LHCN-M2 (cell line): ENCODE data around the gene NR4A3. TPM values are rescaled to one million over a fixed set of nuclear protein-coding genes. Genes with fewer than 3 reads are reported as not detected.
"Not testable (repeated sequence)": the region's sequence is repeated elsewhere in the genome, so short reads cannot be mapped to it uniquely, and the experiment has no call there.

Source experiments
- DNase-seq: peaks from one replicate; pipeline ENCODE4 v3.0.0-alpha.2; 2012; ENCODE audit warnings: low read depth
- total RNA-seq: library from RNA; depleted of rRNA; stranded (reverse); fragments of >200 nt; gene quantifications from 2 replicates; pipeline ENCODE4 v1.2.3, GENCODE V29; 2014

Gene NR4A3
- total RNA-seq, 1 experiment from 2014 or later: 0.06 TPM

DNA sequence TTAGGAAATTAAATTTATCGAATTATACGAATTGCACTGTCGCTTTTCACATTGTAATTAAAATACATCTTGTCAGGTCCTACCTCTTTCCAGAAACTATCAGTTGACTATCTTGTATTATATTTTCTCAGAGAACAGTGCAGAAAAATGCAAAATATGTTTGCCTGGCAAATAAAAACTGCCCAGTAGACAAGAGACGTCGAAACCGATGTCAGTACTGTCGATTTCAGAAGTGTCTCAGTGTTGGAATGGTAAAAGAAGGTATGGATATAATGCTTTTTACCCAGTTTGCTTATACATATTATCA is 10.8 kb downstream of the NR4A3 start:
- no peak for DNase-seq

DNA sequence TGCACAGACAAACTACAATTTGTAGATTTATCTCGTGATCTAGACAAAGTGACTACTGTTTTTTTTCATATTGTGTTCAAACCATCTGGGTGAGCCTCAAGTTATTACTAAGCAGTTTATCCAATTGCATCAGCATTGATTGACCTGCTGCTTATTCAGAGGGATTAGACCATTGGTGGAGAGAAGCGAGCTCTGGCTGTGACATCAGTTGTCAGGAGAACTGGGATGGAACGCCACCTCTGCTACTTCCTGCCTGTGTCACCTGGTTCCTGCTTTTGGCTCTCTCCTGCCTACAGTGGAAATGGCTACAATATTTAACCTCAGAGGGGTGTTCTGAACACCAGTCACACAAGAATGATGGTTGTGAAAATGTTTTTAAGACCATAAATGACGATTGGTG is 12.1 kb downstream of the NR4A3 start:
- DNase-seq: no peak

DNA sequence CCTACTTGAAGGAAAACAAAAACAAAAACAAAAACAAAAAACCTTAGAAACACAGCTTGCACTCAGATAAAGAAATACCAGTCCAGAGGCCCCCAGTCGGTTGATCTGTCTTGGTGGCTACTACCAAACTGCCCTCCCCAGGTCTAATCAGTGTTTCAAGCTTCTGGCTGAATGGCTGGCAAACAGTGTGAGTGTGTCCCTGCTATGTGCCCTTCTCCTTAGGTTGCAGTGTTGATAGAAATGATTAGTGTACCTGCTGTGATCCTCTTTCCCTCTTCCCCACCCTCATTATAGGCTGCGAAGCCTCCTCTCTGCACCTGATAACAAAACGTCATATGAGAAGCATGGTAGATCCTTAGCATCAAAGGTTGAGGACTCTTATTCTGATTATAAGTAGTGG is 12.8 kb downstream of the NR4A3 start:
- DNase-seq: no peak

DNA sequence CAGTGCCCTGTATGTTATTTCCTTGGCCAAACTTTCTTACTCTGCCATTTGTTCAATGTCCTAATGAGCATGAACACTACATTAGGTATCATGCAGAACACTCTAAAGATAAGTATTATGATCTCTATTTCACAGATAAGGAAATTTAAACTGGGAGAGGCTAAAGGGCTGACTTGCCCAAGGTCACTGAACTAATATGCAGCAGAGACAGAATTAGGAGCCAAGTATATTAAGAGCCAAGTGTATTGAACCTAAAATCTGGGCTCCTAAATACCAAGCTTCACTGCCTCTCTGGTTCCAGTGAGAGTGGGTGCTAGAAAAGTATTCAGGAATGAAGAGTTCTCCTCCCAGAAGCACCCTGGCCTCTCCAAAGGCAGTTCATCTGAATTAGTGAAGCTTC is 13.5 kb downstream of the NR4A3 start:
- DNase-seq: no peak

DNA sequence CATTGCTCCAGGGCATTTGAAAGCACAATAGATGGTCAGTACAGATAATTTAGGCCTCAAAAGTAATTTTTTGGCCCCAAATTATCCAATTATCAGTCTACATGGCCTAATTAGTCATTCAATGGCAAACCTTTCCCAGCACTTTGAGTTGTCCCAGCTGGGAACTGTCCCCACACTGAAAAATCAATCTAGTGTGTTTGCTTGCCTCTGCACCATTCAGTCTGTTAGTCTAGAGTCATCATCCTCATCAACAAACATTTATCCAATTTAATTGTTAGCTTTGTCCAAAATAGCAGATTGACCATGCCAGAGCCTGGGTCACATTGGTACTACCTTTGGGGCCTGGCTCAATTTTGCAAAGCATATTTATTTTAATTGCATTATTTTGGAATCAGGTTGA is 13.9 kb downstream of the NR4A3 start:
- DNase-seq: no peak

DNA sequence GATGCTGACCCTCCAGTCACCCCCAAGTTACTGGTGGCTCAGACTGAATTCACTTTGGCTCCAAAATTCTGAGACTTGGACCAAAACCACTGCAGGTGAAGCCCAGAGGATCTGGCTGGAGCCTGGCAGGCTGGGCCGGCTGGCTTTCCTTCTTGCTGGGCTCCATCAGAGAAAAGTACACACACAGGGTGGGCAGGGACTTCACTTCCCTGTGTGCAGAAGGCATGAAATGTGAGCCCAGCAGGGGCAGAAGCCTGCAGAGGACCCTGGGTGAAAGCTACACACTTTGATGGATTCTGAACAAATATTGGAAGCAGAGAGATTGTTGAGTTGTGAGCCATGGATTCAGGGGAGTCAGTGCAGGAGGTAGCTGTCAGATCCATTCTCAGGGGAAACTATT is 18.4 kb downstream of the NR4A3 start:
- no peak for DNase-seq

DNA sequence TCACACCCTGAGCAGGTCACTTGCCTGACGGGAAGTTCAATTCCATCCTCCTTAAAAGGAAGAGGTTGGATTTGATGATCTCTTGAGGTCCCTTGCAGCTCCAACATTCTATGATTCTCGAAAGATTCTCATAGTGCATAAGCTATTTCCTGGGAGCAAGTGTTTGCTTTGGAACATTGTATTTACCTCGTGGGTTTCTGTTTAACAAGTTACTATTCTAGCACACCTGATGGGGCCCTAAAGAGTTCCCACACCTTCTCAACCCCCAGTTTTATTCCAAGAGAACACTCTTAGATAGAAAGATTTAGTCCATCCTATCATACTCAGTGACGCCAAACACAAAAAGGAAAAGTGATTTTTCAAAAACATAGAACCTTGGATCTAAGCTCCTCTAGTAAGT is 23.4 kb downstream of the NR4A3 start:
- DNase-seq: no peak

DNA sequence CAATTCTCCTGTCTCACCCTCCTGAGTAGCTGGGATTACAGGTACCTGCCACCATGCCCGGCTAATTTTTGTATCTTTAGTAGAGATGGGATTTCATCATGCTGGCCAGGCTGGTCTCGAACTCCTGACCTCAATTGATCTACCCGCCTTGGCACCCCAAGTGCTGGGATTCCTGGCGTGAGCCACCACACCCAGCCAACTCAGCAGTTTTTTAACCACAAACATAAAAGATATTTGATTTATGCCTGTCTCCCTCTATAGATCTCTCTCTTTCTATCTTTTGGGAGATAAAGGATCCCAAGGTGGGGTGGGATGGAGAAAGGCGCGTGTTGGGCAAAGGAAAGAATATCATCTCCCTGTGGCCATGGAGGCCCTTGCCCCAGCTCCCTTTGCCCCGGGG is 26.8 kb downstream of the NR4A3 start:
- no peak for DNase-seq

DNA sequence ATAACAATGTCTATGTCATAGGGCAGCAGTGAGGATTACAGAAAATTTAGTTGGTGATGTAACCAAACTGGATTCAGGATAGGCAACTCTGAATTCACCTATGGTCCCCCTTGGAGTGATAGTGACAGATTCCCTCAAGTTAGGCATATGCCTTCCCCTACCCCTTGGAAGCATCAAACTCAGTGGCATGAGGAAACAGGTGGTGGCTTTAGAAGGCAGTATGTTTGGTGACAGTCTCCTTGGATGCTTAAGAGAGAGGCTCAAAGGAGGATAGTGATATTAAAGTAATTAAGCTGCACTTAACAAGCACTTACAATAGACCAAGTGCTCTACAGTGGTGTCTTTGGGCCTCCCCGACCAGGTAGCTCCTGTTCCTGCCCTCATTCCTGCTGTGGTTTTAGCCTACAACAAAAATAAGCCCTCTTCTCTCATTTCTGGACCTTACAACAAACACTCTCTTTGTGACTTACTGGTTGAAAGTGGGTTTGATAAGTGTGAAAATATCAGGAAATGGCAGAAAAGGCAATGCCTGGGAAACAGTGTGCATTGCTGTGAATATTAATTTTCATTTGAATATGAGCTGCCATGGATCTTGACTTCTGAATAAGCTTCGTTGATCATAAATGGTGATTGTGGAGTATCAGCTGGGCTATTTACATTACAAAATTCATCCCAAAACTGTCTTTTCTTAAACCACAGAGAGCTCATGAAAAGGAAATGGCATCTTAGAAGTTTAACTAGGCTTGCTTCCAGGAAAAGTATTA is 29.2 kb downstream of the NR4A3 start:
- DNase-seq: no peak

DNA sequence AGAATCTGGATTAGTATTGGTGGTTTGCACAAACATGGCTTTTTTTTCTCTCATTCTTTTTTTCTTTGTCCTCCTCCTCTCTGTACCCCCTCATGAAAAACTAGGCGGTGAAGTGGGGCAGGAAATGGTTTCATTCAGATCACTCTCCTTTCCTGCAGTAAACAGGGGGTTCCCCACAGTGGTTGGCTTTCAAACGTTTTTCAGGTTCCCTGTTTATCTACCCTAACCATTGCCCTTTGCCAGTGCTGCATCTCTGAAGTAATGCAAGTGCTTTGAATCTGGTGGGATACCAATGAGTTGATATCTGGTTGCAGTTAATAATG is 29.8 kb downstream of the NR4A3 start:
- DNase-seq: no peak

DNA sequence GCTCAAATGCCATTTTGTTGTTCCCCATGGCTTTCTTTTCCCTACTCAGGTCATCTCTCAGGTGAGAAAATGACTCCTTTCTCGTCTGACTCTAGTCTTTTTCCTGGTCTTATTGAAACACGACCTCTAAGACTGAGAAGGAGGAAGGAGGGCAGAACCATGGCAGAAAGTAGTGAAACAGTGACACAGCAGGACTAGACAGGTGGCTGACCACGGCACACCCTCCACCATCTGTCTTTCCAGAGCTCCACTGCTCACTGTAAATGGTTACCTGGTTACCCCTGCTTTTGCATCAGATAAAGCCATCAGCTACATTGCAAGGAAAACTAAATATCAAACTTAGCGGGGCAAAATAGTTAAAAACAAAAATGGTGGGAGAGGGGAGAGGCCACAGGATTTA is 30.9 kb downstream of the NR4A3 start:
- no peak for DNase-seq

DNA sequence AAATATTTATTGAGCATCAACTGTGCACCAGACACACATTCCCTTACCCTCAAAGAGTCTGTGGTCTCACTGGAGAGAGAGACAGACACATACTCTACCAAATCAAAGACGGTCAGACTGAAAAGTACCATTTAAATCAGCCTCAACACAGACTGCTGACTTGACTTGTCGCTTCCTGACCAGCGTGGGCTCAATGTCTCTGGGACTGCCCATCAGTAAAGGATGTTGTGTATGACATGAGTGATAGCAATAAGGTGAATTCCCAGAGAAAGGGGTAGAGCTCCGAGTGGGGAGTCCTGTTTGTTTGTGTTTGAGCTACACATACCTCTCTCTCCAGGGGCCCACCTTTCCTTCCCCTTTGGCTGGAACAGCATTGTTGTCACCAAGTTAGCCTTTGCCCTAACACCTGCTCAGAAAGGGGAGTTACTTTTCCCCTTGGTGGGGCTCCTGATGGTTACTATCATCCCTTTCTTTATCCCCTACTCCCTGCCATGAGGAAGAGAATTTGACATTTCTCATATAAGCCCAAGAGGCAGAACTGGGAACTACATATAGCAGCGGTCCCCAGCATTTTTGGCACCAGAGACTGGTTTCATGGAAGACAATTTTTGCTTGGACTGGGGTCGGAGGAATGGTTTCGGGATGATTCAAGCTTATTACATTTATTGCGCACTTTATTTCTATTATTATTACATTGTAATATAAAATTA is 33.9 kb downstream of the NR4A3 start:
- no peak for DNase-seq

DNA sequence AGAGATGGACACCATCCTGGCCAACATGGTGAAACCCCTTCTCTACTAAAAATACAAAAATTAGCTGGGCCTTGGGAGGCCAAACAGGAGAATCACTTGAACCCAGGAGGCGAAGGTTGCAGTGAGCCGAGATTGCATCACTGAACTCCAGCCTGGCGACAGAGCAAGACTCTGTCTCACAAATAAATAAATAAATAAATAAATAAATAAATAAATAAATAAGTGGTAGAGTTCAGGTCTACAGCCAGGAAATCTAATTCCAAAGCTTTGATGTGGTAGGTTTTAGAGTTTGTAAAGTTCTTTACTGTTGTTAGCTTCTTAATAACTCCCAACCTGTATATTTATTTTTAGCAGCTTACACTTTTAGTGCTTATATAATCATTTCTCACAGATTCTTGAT is 35.9 kb downstream of the NR4A3 start:
- DNase-seq: not testable (repeated sequence)

DNA sequence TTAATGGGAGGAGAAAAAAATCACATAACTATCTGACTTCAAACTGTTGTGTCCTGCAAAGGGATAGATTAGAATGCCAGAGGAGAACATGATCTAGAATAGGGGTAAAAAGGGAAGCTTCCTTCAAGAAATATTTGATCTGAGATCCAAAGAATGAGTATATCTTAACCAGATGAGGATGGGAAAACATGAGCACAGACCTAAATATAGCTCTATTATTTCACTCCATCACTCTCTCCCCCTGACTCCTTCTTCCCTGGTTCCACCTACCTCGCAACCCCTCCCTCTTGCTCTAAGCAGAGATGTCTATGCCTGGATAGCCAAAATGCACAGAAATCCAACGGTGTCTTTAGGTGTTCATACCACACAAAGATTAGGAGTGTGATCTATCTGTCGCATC is 36.4 kb downstream of the NR4A3 start:
- no peak for DNase-seq

DNA sequence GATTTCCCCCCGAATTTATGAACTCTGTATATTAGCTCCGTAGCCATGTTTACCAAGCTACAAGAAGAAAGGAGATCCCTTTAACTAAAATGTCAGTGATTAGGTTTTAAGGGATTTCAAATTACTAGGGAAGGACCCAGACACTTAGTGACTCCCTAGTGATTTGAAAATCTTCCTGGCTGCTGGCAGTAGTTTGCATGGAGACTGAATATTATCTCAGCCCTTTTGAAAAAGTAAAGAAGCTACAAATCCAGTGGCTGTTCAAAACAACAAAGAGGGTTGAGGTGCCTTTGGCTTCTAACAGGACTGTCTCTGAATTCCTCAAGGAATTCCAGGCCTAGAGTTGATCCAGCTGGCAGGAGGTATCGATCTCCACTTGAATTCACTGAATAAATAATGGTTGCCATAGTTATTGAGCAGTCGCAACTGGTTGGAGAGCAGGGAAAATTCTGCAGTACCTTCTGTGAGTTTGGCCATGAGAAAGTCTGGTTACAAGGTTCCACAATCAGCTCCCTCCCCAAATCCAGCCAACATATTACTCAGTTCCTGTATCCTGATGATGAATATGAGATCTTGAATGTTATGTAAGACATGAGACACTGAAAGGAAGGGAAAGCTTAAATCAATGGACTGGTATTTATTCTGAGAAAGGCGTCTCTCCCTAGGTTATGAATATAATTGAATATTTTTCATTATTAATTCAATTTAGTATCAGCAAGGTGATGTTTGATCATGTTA is 37.7 kb downstream of the NR4A3 start:
- peak; percentile 18 for DNase-seq

DNA sequence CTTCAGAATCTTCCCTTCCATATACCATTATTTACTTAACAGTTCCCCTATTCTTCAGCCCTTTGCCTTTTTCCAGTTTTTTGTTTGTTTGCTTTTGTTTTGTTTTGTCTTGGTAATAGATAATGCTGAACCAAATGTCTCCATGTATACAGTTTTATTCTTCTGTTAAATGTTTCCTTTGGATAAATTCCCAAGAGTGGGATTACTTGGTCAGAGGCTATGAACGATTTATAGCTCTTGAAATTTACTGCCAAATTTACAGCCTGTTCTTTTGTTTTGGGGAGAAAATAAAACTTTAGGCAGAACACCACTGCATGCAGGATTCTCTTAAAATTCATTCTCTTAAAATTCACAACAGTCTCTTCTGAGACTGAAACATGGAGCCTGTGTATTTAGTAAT is 38.6 kb downstream of the NR4A3 start:
- DNase-seq: no peak

DNA sequence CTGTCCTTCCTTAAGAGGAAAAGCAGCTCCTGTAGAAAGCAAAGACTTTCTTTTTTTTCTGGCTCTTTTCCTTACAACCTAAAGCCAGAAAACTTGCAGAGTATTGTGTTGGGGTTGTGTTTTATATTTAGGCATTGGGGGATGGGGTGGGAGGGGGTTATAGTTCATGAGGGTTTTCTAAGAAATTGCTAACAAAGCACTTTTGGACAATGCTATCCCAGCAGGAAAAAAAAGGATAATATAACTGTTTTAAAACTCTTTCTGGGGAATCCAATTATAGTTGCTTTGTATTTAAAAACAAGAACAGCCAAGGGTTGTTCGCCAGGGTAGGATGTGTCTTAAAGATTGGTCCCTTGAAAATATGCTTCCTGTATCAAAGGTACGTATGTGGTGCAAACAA is 42.3 kb downstream of the NR4A3 start:
- DNase-seq: no peak

DNA sequence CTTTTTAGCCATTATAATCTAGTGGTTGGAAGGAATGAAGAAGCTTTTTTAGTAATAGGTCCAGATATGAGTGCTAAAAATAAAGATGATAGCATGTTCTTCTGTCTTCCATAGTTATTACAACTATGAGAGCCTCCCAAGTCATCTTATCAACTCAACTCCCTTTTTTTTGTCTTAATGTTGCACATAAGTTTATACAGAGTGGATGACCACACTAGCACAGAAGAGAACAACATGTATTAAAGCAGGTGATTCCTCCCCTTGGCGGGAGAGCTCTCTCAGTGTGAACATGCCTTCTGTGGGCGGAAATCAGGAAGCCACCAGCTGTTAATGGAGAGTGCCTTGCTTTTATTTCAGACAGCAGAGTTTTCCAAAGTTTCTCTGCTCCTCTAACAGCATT is 44.7 kb downstream of the NR4A3 start:
- no peak for DNase-seq

DNA sequence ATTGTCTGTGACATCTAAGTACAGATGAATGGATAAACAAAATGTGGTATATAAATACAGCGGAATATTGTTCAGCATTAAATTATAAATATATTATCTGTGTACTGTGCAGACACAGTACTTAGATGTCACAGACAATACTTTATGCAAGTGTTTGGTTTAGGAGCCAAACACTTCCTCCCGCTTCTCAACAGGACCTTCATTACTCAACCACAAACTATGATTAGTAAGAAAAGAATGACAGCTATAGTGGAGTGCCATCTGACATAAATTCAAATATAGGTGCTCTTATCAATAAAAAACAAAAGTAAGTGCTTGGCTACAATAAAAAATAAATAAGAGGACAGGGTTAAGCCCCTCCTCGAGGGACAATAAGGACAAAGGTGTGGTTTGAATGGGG is 45.9 kb downstream of the NR4A3 start:
- no peak for DNase-seq

DNA sequence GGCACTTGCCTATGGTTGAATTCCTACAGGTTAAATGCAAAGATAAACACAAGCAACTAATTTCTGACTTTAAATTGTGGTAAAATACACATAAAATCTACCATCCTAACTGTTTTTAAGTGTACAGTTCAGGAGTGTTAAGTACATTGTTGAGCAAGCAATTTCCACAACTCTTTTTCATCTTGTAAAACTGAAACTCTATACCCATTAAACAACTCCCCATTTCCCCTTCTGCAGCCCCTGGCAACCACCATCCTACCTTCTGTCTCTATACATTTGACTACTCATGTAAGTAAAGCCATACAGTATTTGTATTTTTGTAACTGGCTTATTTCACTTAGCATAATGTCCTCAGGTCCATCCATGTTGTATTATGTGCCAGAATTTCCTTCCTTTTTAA is 46.3 kb downstream of the NR4A3 start:
- DNase-seq: no peak

DNA sequence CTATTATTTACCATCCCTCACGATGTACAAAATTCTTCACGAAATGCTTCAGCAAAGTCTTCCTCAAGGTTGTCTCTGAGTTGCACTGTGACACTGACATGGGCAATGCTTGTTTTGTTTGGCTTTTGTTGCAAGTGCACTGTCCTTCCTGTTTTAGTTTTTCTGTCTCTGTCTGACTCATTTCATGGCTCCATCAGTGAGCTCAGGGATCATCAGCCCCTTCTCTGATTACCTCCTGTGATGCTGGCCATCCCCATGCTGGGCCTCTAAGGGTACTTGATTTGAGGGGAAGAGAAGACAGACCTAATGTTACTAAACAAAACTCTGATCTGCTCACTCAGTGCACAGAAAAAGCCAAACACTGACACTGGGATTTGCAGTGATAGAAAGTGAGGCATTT is 47.2 kb downstream of the NR4A3 start:
- DNase-seq: peak; percentile 14

DNA sequence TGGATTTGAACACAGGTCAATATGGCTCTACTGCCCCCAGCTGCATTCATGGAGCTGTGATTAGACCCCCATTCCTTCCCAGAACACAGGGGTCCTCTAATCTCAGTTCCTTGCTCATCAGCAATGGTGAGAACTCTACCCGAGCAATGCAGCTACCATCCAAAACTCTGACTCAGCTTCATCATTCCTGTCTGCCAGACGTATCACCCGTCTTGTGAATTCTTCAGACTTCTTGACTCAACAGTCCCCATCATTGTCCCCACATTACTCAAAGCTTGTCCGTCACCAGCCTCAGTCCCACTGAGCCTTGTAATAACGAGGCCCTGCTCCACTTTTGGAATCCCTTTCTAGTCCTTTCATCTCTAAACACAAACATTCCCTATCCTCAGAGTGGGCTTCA is 48.4 kb downstream of the NR4A3 start:
- no peak for DNase-seq

DNA sequence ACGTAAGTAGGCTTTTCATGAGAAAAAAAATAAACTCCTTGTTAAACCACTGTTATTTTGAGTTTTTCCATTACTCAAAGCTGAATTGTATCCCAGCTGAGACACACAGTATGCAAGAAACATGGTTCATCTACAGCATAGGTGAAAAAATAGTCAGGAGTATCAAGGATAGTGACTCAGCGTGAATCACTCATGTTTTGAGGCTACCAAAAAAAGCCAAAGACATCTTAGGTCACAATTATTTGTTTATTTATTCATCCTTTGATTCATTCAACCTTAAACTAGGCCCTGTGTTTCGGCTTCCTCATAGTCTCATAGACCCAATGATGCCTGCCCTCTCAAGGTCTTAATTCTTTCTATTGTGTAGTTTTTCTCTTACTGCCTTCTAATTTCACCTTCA is 51.8 kb downstream of the NR4A3 start:
- peak; percentile 52 for DNase-seq
